ENCODE data around the gene KIF26B.

Gene KIF26B

DNA sequence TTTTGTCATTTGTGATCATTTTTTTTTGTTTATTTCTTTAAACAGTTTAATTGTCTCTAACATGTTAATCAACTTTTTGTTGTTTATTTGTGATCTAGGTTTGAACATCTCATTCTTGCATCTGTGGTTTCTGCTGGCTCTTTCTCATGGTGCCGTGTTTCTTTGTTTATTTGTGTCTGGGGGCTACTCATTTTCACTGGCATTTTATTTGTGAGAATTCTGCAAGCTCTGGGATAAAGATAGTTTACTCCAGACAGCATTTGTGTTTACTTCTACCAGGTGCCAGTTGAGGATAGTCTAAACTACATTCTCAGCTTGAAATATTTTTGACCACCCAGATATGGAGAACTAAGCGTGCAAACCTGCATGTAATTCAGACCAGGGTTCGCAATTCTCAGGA lies 508.6 kb downstream of the KIF26B start:
- Histone ChIP-seq H2AFZ (ENCODE audit: low read depth, low read length) (no peak overlapping the region), H3K4me2 (ENCODE audit: insufficient read depth, low read length) (no peak overlapping the region), H4K20me1 (ENCODE audit: insufficient read depth, low read length) (no peaks in the 10 kb centered on the region), H3K9ac (ENCODE audit: low read depth, low read length) (no peak overlapping the region), H3K4me1 (ENCODE audit: insufficient read depth, low read length) (no peaks in the 10 kb centered on the region), H3K4me3 (ENCODE audit: low read depth in 1 of 2, low read length in 2 of 2) (no peak overlapping the region), H3K9me3 (ENCODE audit: insufficient read depth, low read length, severe bottlenecking) (no peaks in the 10 kb centered on the region), H3K27ac (ENCODE audit: low read length) (no peak overlapping the region), H3K27me3 (ENCODE audit: insufficient read depth, low read length, poor library complexity) (no peaks in the 10 kb centered on the region), H3K36me3 (ENCODE audit: insufficient read depth, low read length) (no peaks in the 10 kb centered on the region), H3K79me2 (ENCODE audit: insufficient read depth, low read length) (no peaks in the 10 kb centered on the region)
- ATAC-seq (ENCODE audit: insufficient read depth, low read depth) (no peak), DNase-seq (no peak)
- TF ChIP-seq, protein P1, sequence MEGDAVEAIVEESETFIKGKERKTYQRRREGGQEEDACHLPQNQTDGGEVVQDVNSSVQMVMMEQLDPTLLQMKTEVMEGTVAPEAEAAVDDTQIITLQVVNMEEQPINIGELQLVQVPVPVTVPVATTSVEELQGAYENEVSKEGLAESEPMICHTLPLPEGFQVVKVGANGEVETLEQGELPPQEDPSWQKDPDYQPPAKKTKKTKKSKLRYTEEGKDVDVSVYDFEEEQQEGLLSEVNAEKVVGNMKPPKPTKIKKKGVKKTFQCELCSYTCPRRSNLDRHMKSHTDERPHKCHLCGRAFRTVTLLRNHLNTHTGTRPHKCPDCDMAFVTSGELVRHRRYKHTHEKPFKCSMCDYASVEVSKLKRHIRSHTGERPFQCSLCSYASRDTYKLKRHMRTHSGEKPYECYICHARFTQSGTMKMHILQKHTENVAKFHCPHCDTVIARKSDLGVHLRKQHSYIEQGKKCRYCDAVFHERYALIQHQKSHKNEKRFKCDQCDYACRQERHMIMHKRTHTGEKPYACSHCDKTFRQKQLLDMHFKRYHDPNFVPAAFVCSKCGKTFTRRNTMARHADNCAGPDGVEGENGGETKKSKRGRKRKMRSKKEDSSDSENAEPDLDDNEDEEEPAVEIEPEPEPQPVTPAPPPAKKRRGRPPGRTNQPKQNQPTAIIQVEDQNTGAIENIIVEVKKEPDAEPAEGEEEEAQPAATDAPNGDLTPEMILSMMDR (IDR thresholded peaks at IDR 0.05; ENCODE audit: borderline replicate concordance, extremely low read depth, low read length, poor library complexity, severe bottlenecking): no peak
- TF ChIP-seq EZH2 (IDR thresholded peaks at IDR 0.05; ENCODE audit: borderline replicate concordance, low read depth, low read length, severe bottlenecking): no peak

DNA sequence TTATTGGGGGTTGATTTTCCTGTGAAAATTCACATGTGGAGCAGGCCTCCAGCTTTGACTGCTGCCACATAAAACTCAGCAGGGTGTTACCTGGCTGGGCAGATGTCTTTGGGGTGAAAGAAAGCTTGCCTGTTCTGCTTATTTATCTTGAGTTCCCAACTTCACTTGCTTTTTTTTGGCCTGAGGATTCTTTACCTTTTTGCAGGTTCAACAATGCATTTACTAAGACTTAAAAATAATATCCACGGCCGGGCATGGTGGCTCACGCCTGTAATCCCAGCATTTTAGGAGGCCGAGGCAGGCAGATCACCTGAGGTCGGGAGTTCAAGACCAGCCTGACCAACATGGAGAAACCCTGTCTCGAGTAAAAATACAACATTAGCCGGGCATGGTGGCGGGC lies 509.1 kb downstream of the KIF26B start:
- H4K20me1 ChIP-seq (ENCODE audit: insufficient read depth, low read length): no peaks in the 10 kb centered on the region
- H3K4me1 ChIP-seq (ENCODE audit: insufficient read depth, low read length): no peaks in the 10 kb centered on the region
- no peak overlapping the region for H3K4me2 ChIP-seq (ENCODE audit: insufficient read depth, low read length)
- H3K36me3 ChIP-seq (ENCODE audit: insufficient read depth, low read length): no peaks in the 10 kb centered on the region
- no peak overlapping the region for H2AFZ ChIP-seq (ENCODE audit: low read depth, low read length)
- DNase-seq (no peak), ATAC-seq (ENCODE audit: insufficient read depth, low read depth) (no peak)
- no peaks in the 10 kb centered on the region for H3K9me3 ChIP-seq (ENCODE audit: insufficient read depth, low read length, severe bottlenecking)
- no peak overlapping the region for H3K9ac ChIP-seq (ENCODE audit: low read depth, low read length)
- TF ChIP-seq, protein P1 (IDR thresholded peaks at IDR 0.05; ENCODE audit: borderline replicate concordance, extremely low read depth, low read length, poor library complexity, severe bottlenecking): no peak
- TF ChIP-seq EZH2 (IDR thresholded peaks at IDR 0.05; ENCODE audit: borderline replicate concordance, low read depth, low read length, severe bottlenecking): no peak
- no peak overlapping the region for H3K27ac ChIP-seq (ENCODE audit: low read length)
- no peaks in the 10 kb centered on the region for H3K79me2 ChIP-seq (ENCODE audit: insufficient read depth, low read length)
- H3K27me3 ChIP-seq (ENCODE audit: insufficient read depth, low read length, poor library complexity): no peaks in the 10 kb centered on the region
- H3K4me3 ChIP-seq (ENCODE audit: low read depth in 1 of 2, low read length in 2 of 2): no peak overlapping the region

DNA sequence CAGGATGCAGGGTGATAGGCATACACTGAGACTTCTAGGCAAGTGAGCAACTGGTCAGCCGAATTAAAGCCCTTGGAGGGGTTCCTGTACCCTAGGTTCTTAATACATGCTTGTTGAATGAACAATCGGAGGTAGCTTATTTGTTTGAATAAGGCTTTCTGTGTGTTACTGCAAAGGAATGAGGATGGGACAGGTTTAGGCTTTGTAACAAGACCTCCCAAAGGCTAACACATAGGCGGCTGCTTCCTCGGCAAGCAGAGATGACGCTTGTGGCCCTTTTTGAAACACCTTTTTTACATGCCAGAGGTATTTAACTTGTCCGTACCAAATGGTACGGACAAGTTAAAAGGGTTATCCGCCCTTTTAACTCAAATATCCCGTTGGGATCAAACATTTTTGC lies 511.6 kb downstream of the KIF26B start:
- Histone ChIP-seq H3K4me2 (ENCODE audit: insufficient read depth, low read length) (no peak overlapping the region), H4K20me1 (ENCODE audit: insufficient read depth, low read length) (no peaks in the 10 kb centered on the region), H3K4me1 (ENCODE audit: insufficient read depth, low read length) (no peaks in the 10 kb centered on the region), H2AFZ (ENCODE audit: low read depth, low read length) (no peak overlapping the region), H3K27me3 (ENCODE audit: insufficient read depth, low read length, poor library complexity) (no peaks in the 10 kb centered on the region), H3K79me2 (ENCODE audit: insufficient read depth, low read length) (no peaks in the 10 kb centered on the region), H3K36me3 (ENCODE audit: insufficient read depth, low read length) (no peaks in the 10 kb centered on the region), H3K27ac (ENCODE audit: low read length) (no peak overlapping the region), H3K9ac (ENCODE audit: low read depth, low read length) (no peak overlapping the region), H3K9me3 (ENCODE audit: insufficient read depth, low read length, severe bottlenecking) (no peaks in the 10 kb centered on the region), H3K4me3 (ENCODE audit: low read depth in 1 of 2, low read length in 2 of 2) (no peak overlapping the region)
- TF ChIP-seq, protein P1 (IDR thresholded peaks at IDR 0.05; ENCODE audit: borderline replicate concordance, extremely low read depth, low read length, poor library complexity, severe bottlenecking): no peak
- no peak for TF ChIP-seq EZH2 (IDR thresholded peaks at IDR 0.05; ENCODE audit: borderline replicate concordance, low read depth, low read length, severe bottlenecking)
- ATAC-seq (ENCODE audit: insufficient read depth, low read depth): no peak
- DNase-seq: no peak

DNA sequence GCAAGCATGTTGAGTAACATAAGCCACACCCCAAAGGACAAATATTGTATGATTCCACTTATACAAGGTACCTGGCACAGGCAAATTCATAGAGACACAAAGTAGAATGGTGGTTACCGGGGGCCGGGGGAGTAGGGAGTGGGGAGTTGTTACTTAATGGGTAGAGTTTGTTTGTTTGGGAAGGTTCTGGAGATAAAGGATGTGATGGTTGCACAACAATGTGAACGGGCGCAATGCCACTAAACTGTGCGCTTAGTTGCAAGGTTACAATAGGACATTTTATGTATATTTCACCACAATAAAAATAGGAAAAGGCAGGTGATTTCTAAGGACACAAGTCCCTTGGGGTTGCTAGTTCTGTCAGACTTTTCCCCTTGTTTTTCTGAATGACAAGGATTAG lies 516.6 kb downstream of the KIF26B start:
- TF ChIP-seq, protein P1 (IDR thresholded peaks at IDR 0.05; ENCODE audit: borderline replicate concordance, extremely low read depth, low read length, poor library complexity, severe bottlenecking): no peak
- Histone ChIP-seq H3K36me3 (ENCODE audit: insufficient read depth, low read length) (no peaks in the 10 kb centered on the region), H2AFZ (ENCODE audit: low read depth, low read length) (no peak overlapping the region), H3K27ac (ENCODE audit: low read length) (no peak overlapping the region), H4K20me1 (ENCODE audit: insufficient read depth, low read length) (no peaks in the 10 kb centered on the region), H3K4me3 (ENCODE audit: low read depth in 1 of 2, low read length in 2 of 2) (no peak overlapping the region), H3K4me2 (ENCODE audit: insufficient read depth, low read length) (no peak overlapping the region), H3K27me3 (ENCODE audit: insufficient read depth, low read length, poor library complexity) (no peaks in the 10 kb centered on the region), H3K9ac (ENCODE audit: low read depth, low read length) (no peak overlapping the region), H3K4me1 (ENCODE audit: insufficient read depth, low read length) (no peaks in the 10 kb centered on the region), H3K79me2 (ENCODE audit: insufficient read depth, low read length) (no peaks in the 10 kb centered on the region), H3K9me3 (ENCODE audit: insufficient read depth, low read length, severe bottlenecking) (no peaks in the 10 kb centered on the region)
- ATAC-seq (ENCODE audit: insufficient read depth, low read depth) (no peak), DNase-seq (no peak)

Measured in DND-41 (cell line).